Colonic mucosa (tissue), 4 donors: ENCODE results near the gene LSM6. TPM values are rescaled to one million over a fixed set of nuclear protein-coding genes. Genes with fewer than 3 reads are reported as not detected.

Source experiments
- DNase-seq: peaks from one replicate; pipeline ENCODE4 v3.0.0-alpha.2; 2020
- H3K27ac ChIP-seq: fragments of 200-600 bp; one replicate; pipeline ENCODE4 v1.8.0; 2021
- H3K27me3 ChIP-seq: fragments of 200-600 bp; one replicate; pipeline ENCODE4 v1.8.0; 2021
- H3K36me3 ChIP-seq: fragments of 200-600 bp; one replicate; pipeline ENCODE4 v1.8.0; 2021
- H3K4me1 ChIP-seq: fragments of 200-600 bp; one replicate; pipeline ENCODE4 v1.8.0; 2021; ENCODE audit warnings: mild to moderate bottlenecking
- H3K4me3 ChIP-seq: fragments of 200-600 bp; one replicate; pipeline ENCODE4 v1.8.0; 2021
- H3K9ac ChIP-seq, 2 donors: one replicate each; pipeline ENCODE4 v1.7.0; 2013; ENCODE audit warnings: control low read depth in 2 of 2, low read depth in 2 of 2, low read length in 2 of 2
- H3K9me3 ChIP-seq: fragments of 200-600 bp; one replicate; pipeline ENCODE4 v1.8.0; 2021
- intact Hi-C: fragments of 100-400 bp; cut with DNase I; formaldehyde crosslinking; loops from one replicate; pipeline ENCODE4 v1.14.1; 2022
- total RNA-seq, 2 donors: library from RNA; stranded (reverse); fragmentation: NEBNext Ultra II Directional in 1 of 2; extraction: Animal tissue kit (Norgen Biotek cat#: 25700) in 1 of 2; gene quantifications; one replicate each; pipeline ENCODE4 v1.2.1, GENCODE V29; 2021
- TF ChIP-seq, protein P1 (sequence below): fragments of 200-600 bp; IDR thresholded peaks from one replicate; pipeline ENCODE4 v1.8.0; 2022; ENCODE audit warnings: antibody characterized with exemption, mild to moderate bottlenecking
- donor health status: healthy.
- donor health status: DM: no; HTN: no; CAD: no.
- donor health status: DM: no; HTN: no; CAD: no.

Gene LSM6
- total RNA-seq, 2 donors from 2014 or later, result 24.6 to 38.0 TPM

DNA sequence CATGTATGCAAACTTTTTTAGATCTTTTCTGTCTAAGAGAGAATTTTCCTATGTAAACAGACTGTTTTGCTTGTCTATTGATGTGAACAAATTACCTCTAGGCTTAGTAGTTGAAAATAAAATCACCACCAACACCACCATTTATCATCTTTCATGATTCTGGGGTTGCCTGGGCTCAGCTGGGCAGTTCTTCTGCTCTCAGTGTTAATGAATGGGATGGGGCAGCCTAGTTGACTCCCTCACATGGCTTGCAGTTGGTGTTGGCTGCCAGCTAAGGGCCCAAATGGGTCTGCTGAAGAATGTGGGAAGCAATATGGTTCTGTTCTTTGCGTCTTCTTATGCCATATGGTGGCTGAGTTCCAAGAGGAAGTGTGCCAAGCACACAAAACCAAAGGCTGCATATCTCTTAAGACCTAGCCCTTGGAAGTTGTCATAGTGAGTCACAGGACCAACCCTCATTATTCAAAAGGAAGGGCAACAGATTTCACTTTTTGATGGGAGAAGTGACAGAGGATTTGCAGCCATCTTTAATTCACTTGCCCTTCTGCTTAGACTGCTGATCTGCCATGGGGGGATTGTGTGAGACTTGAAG lies 56.7 kb downstream of the LSM6 start:
- Histone ChIP-seq H3K9ac (no peak overlapping the region), H3K36me3 (no peaks in the 10 kb centered on the region), H3K27ac (no peak overlapping the region), H3K4me1 (no peaks in the 10 kb centered on the region), H3K9me3 (no peaks in the 10 kb centered on the region), H3K4me3 (no peak overlapping the region), H3K27me3 (no peaks in the 10 kb centered on the region)
- DNase-seq, result peak; percentile 37
- intact Hi-C loops, result no loop called here
- TF ChIP-seq, protein P1, sequence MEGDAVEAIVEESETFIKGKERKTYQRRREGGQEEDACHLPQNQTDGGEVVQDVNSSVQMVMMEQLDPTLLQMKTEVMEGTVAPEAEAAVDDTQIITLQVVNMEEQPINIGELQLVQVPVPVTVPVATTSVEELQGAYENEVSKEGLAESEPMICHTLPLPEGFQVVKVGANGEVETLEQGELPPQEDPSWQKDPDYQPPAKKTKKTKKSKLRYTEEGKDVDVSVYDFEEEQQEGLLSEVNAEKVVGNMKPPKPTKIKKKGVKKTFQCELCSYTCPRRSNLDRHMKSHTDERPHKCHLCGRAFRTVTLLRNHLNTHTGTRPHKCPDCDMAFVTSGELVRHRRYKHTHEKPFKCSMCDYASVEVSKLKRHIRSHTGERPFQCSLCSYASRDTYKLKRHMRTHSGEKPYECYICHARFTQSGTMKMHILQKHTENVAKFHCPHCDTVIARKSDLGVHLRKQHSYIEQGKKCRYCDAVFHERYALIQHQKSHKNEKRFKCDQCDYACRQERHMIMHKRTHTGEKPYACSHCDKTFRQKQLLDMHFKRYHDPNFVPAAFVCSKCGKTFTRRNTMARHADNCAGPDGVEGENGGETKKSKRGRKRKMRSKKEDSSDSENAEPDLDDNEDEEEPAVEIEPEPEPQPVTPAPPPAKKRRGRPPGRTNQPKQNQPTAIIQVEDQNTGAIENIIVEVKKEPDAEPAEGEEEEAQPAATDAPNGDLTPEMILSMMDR, result no peak

- H3K27me3 ChIP-seq, result no peaks in the 10 kb centered on the region
- no peaks in the 10 kb centered on the region for H3K4me1 ChIP-seq
- H3K27ac ChIP-seq, result no peak overlapping the region
Observed at GRCh38 chr4:146235654-146236177, 60.2 kb downstream of the LSM6 start.

DNA sequence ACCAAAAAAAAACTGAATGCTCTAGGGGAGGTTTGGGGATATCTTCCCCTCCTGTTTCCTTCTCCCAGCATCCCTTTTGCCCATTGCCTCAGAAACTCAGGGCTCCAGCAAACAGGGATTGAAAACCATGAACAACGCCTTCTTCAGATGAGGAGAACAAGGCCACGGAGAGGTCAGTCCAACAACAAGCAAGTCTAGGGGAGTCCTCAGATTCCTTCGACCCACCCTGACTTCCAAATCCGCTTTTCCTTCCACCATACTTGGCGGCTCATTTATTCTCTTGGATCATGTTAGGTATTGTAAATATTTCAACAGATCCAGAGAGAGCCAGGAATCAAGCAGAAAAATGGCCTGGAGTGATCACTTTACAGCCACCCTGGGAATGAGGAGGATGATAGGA lies 60.7 kb downstream of the LSM6 start:
- Histone ChIP-seq H3K36me3 (no peaks in the 10 kb centered on the region), H3K27ac (no peak overlapping the region), H3K9ac (no peak overlapping the region), H3K27me3 (no peaks in the 10 kb centered on the region), H3K4me1 (no peaks in the 10 kb centered on the region), H3K9me3 (no peaks in the 10 kb centered on the region), H3K4me3 (no peak overlapping the region)
- TF ChIP-seq, protein P1, result no peak
- no peak for DNase-seq
- intact Hi-C loops, result no loop called here

More at GRCh38 chr4:146235654-146236177, 60.2 kb downstream of the LSM6 start:
- TF ChIP-seq, protein P1, result no peak
- Histone ChIP-seq H3K9me3 (no peaks in the 10 kb centered on the region), H3K4me3 (no peak overlapping the region), H3K36me3 (no peaks in the 10 kb centered on the region), H3K9ac (no peak overlapping the region)
- no peak for DNase-seq
- intact Hi-C loops, result no loop called here

GRCh38 chr4:146237092-146237491 lies 61.6 kb downstream of the LSM6 start:
- Histone ChIP-seq H3K9me3 (no peaks in the 10 kb centered on the region), H3K27me3 (no peaks in the 10 kb centered on the region), H3K9ac (no peak overlapping the region), H3K4me1 (no peaks in the 10 kb centered on the region), H3K4me3 (no peak overlapping the region), H3K36me3 (no peaks in the 10 kb centered on the region), H3K27ac (no peak overlapping the region)
- DNase-seq, result no peak
- TF ChIP-seq, protein P1, result no peak
- intact Hi-C loops, result no loop called here

DNA sequence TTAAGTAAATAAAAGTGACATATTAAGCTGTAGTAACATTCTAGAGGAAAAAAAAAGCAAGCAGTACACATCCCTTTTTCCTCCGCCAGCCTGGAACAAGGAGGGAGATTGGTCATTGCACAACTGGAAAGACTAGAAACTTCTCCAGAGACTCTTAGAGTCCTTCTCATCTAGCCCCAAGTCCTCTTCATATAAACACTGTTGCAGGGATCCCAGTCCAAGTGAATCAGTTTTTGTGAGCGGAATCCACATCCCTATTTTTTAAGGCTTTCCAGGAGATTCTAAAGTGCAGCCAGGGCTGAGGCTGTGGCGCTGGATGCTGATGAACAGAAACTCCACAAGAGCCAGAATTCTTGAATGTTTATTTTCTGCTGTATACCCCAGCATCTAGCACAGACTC lies 62.6 kb downstream of the LSM6 start:
- Histone ChIP-seq H3K4me3 (no peak overlapping the region), H3K27ac (no peak overlapping the region)

More for the DNA sequence above, 62.6 kb downstream of the LSM6 start:
- Histone ChIP-seq H3K36me3 (no peaks in the 10 kb centered on the region), H3K9me3 (no peaks in the 10 kb centered on the region), H3K27me3 (no peaks in the 10 kb centered on the region), H3K4me1 (peaks cover 6% of the 10 kb centered on the region), H3K9ac (no peak overlapping the region)
- intact Hi-C loops, result no loop called here
- DNase-seq, result no peak
- TF ChIP-seq, protein P1, result no peak

Other genes with a start within 250 kb of the LSM6 start
- gene ZNF827, start 236.9 kb upstream of the LSM6 start, total RNA-seq, result 10 to 100 TPM; 17.9 to 19.7 TPM
- gene REELD1, start 38.8 kb downstream of the LSM6 start, total RNA-seq, result under 1 TPM; 0.11 to 0.22 TPM